ENCODE measurements around the gene BACH2. TPM values are rescaled to one million over a fixed set of nuclear protein-coding genes. Genes with fewer than 3 reads are reported as not detected.

Gene BACH2
- total RNA-seq, 1 experiment from 2014 or later: 3.3 TPM

GRCh38 chr6:90101403-90101802, 195.2 kb downstream of the BACH2 start:
- CTCF ChIA-PET: no interaction called here
- H3K9ac ChIP-seq (ENCODE audit: low read length): no peak overlapping the region
- TF ChIP-seq EZH2phosphoT487 (IDR thresholded peaks at IDR 0.05; ENCODE audit: borderline replicate concordance) (no peak), ELF1 (IDR thresholded peaks at IDR 0.05; ENCODE audit: borderline replicate concordance, low read depth) (no peak), SP1 (IDR thresholded peaks at IDR 0.05; ENCODE audit: low read depth) (no peak), CTCF (IDR thresholded peaks at IDR 0.05 in 2 of 3, conservative IDR thresholded peaks at IDR 0.05 in 1 of 3; ENCODE audit: borderline replicate concordance in 1 of 3, insufficient read depth in 1 of 3, low read depth in 2 of 3, low read length in 2 of 3) (no peak), MAX (IDR thresholded peaks at IDR 0.05) (no peak), JUND (IDR thresholded peaks at IDR 0.05) (no peak), POLR2AphosphoS5 (IDR thresholded peaks at IDR 0.05; ENCODE audit: low read depth, low read length) (no peak), ATF3 (IDR thresholded peaks at IDR 0.05) (no peak), SRF (IDR thresholded peaks at IDR 0.05; ENCODE audit: low read depth) (no peak), RAD21 (IDR thresholded peaks at IDR 0.05; ENCODE audit: low read depth) (no peak), ZFX (IDR thresholded peaks at IDR 0.05) (no peak), YY1 (IDR thresholded peaks at IDR 0.05; ENCODE audit: extremely low read depth, insufficient replicate concordance, low read depth, low read length) (no peak), SIN3A (IDR thresholded peaks at IDR 0.05; ENCODE audit: low read depth) (no peak), ZBTB33 (IDR thresholded peaks at IDR 0.05; ENCODE audit: extremely low read depth, insufficient replicate concordance, low read length) (no peak), TCF7L2 (IDR thresholded peaks at IDR 0.05; ENCODE audit: borderline replicate concordance, extremely low read depth, insufficient read depth, insufficient read length) (no peak), CEBPB (IDR thresholded peaks at IDR 0.05; ENCODE audit: low read depth) (no peak), REST (IDR thresholded peaks at IDR 0.05; ENCODE audit: low read depth) (no peak), POLR2A (IDR thresholded peaks at IDR 0.05; ENCODE audit: borderline replicate concordance, extremely low read depth, insufficient read depth, insufficient read length) (no peak), CBX3 (IDR thresholded peaks at IDR 0.05; ENCODE audit: low read depth) (no peak), EGR1 (IDR thresholded peaks at IDR 0.05; ENCODE audit: low read depth) (no peak)
- no peaks in the 10 kb centered on the region for H4K20me1 ChIP-seq (ENCODE audit: insufficient read depth)
- H3K27ac ChIP-seq (ENCODE audit: low read depth, low read length): no peak overlapping the region
- no peaks in the 10 kb centered on the region for H3K36me3 ChIP-seq (ENCODE audit: control insufficient read depth in 1 of 2, insufficient read depth in 2 of 2, low read length in 2 of 2)
- DNase-seq (ENCODE audit: low read depth, low spot score) (no peak), ATAC-seq (no peak)
- intact Hi-C loops (cut with micrococcal nuclease): no loop called here
- RAD21 ChIA-PET (ENCODE audit: low non-redundant PET in 1 of 2, low total read pairs in 2 of 2, uncharacterized antibody in 2 of 2, unreplicated experiment in 2 of 2): no interaction called here
- no peaks in the 10 kb centered on the region for H3K9me3 ChIP-seq (ENCODE audit: control insufficient read depth in 1 of 2, insufficient read depth in 1 of 2, low read depth in 1 of 2, low read length in 2 of 2)
- POLR2A ChIA-PET: no interaction called here
- no TSS peak for BruUV-seq (replicated peaks)
- no peak overlapping the region for H3K4me3 ChIP-seq (replicated peaks in 1 of 2; ENCODE audit: low read depth in 1 of 2, low read length in 2 of 2)
- peaks cover 2 to 15% of the 10 kb centered on the region in 2 experiments; a peak in 3 of 4 replicates for H3K4me1 ChIP-seq (ENCODE audit: control insufficient read depth in 1 of 2, insufficient read depth in 2 of 2, low read length in 2 of 2)
- no peaks in the 10 kb centered on the region for H3K79me2 ChIP-seq (ENCODE audit: insufficient read depth, low read length)
- H2AFZ ChIP-seq (ENCODE audit: low read depth, low read length, poor library complexity, severe bottlenecking): no peak overlapping the region
- H3K27me3 ChIP-seq (ENCODE audit: insufficient read depth, low read length): no peaks in the 10 kb centered on the region
- H3K9me2 ChIP-seq (ENCODE audit: insufficient read depth): no peaks in the 10 kb centered on the region
- H3K4me2 ChIP-seq (ENCODE audit: low read length): no peak overlapping the region

Measured in HCT116 (cell line).